HEK293 (cell line): ENCODE data around the gene PCBD2.

ENCODE experiments used
- GLI2 ChIP-seq: fragments of 450-650 bp; formaldehyde crosslinking; IDR thresholded peaks from 2 replicates; pipeline ENCODE4; 2017; ENCODE audit warnings: missing biosample characterization, missing genetic modification characterization, low read depth, borderline replicate concordance
- YY1 ChIP-seq: fragments of 450-650 bp; formaldehyde crosslinking; IDR thresholded peaks from 2 replicates; pipeline ENCODE4 v1.5.1; 2018; ENCODE audit warnings: missing biosample characterization, missing genetic modification characterization
- ZBTB1 ChIP-seq: fragments of 450-650 bp; formaldehyde crosslinking; IDR thresholded peaks from 2 replicates; pipeline ENCODE4 v1.5.1; 2016; ENCODE audit warnings: missing biosample characterization, missing genetic modification characterization
- ZBTB20 ChIP-seq: fragments of 450-650 bp; formaldehyde crosslinking; IDR thresholded peaks from 2 replicates; pipeline ENCODE4 v1.5.1; 2016; ENCODE audit warnings: missing biosample characterization, missing genetic modification characterization
- ZSCAN23 ChIP-seq: fragments of 450-650 bp; formaldehyde crosslinking; IDR thresholded peaks from 2 replicates; pipeline ENCODE4 v1.5.1; 2016; ENCODE audit warnings: missing biosample characterization, missing genetic modification characterization
- TF ChIP-seq, protein P1 (sequence below): fragments of 450-650 bp; formaldehyde crosslinking; IDR thresholded peaks from 2 replicates; pipeline ENCODE4 v1.5.1; 2016; ENCODE audit warnings: missing biosample characterization, missing genetic modification characterization
- TF ChIP-seq, protein P2 (sequence below): fragments of 450-650 bp; formaldehyde crosslinking; IDR thresholded peaks from 2 replicates; pipeline ENCODE4 v1.5.1; 2016; ENCODE audit warnings: missing biosample characterization, missing genetic modification characterization
- TF ChIP-seq, protein P3 (sequence below): fragments of 450-650 bp; formaldehyde crosslinking; IDR thresholded peaks from 2 replicates; pipeline ENCODE4 v1.5.1; 2017; ENCODE audit warnings: missing biosample characterization, missing genetic modification characterization

DNA sequence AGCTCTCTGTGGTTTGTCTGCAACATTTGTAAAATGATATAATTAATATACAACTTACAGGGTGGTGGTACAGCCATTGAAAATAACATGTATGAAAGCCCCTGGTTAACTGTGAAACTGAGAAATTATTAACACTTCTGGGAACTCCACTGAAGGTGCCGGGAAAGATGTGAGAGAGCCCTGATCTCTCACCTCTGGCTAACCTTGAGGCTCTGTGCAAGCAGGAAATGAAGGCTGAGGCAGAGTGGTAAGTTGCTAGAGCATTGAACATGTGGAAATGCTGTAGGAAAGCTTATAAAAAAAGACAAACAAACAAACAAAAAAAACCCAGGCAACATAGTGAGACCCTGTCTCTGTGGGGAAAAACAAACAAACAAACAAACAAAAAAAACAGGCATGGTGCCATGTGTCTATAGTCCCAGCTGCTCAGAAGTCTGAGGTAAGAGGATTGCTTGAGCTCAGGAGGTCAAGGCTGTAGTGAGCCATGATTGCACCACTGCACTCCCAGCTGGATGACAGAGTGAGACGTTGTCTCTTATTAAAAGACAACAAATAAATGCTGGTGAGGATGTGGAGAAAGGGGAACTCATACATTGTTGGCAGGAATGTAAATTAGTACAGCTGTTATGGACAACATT lies 70.3 kb downstream of the PCBD2 start:
- TF ChIP-seq YY1 (tag by site-specific recombination): no peak
- TF ChIP-seq, protein P1, sequence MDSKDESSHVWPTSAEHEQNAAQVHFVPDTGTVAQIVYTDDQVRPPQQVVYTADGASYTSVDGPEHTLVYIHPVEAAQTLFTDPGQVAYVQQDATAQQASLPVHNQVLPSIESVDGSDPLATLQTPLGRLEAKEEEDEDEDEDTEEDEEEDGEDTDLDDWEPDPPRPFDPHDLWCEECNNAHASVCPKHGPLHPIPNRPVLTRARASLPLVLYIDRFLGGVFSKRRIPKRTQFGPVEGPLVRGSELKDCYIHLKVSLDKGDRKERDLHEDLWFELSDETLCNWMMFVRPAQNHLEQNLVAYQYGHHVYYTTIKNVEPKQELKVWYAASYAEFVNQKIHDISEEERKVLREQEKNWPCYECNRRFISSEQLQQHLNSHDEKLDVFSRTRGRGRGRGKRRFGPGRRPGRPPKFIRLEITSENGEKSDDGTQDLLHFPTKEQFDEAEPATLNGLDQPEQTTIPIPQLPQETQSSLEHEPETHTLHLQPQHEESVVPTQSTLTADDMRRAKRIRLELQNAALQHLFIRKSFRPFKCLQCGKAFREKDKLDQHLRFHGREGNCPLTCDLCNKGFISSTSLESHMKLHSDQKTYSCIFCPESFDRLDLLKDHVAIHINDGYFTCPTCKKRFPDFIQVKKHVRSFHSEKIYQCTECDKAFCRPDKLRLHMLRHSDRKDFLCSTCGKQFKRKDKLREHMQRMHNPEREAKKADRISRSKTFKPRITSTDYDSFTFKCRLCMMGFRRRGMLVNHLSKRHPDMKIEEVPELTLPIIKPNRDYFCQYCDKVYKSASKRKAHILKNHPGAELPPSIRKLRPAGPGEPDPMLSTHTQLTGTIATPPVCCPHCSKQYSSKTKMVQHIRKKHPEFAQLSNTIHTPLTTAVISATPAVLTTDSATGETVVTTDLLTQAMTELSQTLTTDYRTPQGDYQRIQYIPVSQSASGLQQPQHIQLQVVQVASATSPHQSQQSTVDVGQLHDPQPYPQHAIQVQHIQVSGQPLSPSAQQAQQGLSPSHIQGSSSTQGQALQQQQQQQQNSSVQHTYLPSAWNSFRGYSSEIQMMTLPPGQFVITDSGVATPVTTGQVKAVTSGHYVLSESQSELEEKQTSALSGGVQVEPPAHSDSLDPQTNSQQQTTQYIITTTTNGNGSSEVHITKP: no peak
- no peak for TF ChIP-seq ZBTB1 (tag by site-specific recombination)
- TF ChIP-seq GLI2 (tag by site-specific recombination): no peak
- TF ChIP-seq, protein P2, sequence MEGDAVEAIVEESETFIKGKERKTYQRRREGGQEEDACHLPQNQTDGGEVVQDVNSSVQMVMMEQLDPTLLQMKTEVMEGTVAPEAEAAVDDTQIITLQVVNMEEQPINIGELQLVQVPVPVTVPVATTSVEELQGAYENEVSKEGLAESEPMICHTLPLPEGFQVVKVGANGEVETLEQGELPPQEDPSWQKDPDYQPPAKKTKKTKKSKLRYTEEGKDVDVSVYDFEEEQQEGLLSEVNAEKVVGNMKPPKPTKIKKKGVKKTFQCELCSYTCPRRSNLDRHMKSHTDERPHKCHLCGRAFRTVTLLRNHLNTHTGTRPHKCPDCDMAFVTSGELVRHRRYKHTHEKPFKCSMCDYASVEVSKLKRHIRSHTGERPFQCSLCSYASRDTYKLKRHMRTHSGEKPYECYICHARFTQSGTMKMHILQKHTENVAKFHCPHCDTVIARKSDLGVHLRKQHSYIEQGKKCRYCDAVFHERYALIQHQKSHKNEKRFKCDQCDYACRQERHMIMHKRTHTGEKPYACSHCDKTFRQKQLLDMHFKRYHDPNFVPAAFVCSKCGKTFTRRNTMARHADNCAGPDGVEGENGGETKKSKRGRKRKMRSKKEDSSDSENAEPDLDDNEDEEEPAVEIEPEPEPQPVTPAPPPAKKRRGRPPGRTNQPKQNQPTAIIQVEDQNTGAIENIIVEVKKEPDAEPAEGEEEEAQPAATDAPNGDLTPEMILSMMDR: no peak
- TF ChIP-seq, protein P3, sequence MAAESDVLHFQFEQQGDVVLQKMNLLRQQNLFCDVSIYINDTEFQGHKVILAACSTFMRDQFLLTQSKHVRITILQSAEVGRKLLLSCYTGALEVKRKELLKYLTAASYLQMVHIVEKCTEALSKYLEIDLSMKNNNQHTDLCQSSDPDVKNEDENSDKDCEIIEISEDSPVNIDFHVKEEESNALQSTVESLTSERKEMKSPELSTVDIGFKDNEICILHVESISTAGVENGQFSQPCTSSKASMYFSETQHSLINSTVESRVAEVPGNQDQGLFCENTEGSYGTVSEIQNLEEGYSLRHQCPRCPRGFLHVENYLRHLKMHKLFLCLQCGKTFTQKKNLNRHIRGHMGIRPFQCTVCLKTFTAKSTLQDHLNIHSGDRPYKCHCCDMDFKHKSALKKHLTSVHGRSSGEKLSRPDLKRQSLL: no peak
- no peak for TF ChIP-seq ZSCAN23 (tag by site-specific recombination)
- TF ChIP-seq ZBTB20 (tag by site-specific recombination): no peak
